LNCaP clone FGC (cell line): ENCODE data around the gene TMEM168.

Experiments used
- DNase-seq: peaks from one replicate; pipeline ENCODE4 v3.0.0-alpha.2; 2011; ENCODE audit warnings: low read depth
- H3K4me3 ChIP-seq: 2 replicates; pipeline ENCODE4 v1.5.1; 2011; ENCODE audit warnings: mild to moderate bottlenecking, low read depth, low read length, control low read depth
- CTCF ChIP-seq: IDR thresholded peaks from 2 replicates; pipeline ENCODE4 v1.5.1; 2012; ENCODE audit warnings: mild to moderate bottlenecking; ENCODE audit not compliant: control insufficient read depth, insufficient read depth; ENCODE audit errors: extremely low read depth

The TMEM168 gene

GRCh38 chr7:112763298-112763697 lies 26.9 kb downstream of the TMEM168 start:
- TF ChIP-seq CTCF = no peak
- no peak for DNase-seq
- H3K4me3 ChIP-seq = no peak overlapping the region

GRCh38 chr7:112759905-112760304 lies 30.3 kb downstream of the TMEM168 start:
- H3K4me3 ChIP-seq = no peak overlapping the region
- DNase-seq = no peak
- TF ChIP-seq CTCF = no peak

GRCh38 chr7:112757337-112757736 lies 32.9 kb downstream of the TMEM168 start:
- TF ChIP-seq CTCF = no peak
- DNase-seq = no peak
- H3K4me3 ChIP-seq = no peak overlapping the region

GRCh38 chr7:112753298-112753697 lies 36.9 kb downstream of the TMEM168 start:
- DNase-seq = no peak
- no peak overlapping the region for H3K4me3 ChIP-seq
- no peak for TF ChIP-seq CTCF

- TF ChIP-seq CTCF = no peak
- H3K4me3 ChIP-seq = no peak overlapping the region
- DNase-seq = no peak
Observed at GRCh38 chr7:112752576-112752975, 37.6 kb downstream of the TMEM168 start.

- H3K4me3 ChIP-seq = no peak overlapping the region
- no peak for TF ChIP-seq CTCF
- DNase-seq = no peak
Observed at GRCh38 chr7:112749775-112750174, 40.4 kb downstream of the TMEM168 start.

GRCh38 chr7:112748381-112748780 lies 41.8 kb downstream of the TMEM168 start:
- DNase-seq = no peak
- no peak overlapping the region for H3K4me3 ChIP-seq
- TF ChIP-seq CTCF = no peak
